H1 (cell line): ENCODE results near the gene LY6G6C. TPM values are rescaled to one million over a fixed set of nuclear protein-coding genes. Genes with fewer than 3 reads are reported as not detected.

Source experiments
- CTCF ChIA-PET: fragments of 300-600 bp; sonication (Branson Sonifier 250); formaldehyde crosslinking; loops from one replicate; lab custom pipeline; 2021; ENCODE audit not compliant: partially characterized antibody; lab: Charles Lee
- POLR2A ChIA-PET: fragments of 300-600 bp; sonication (Branson Sonifier 250); formaldehyde crosslinking; loops from one replicate; lab custom pipeline; 2021; ENCODE audit warnings: inconsistent platforms; ENCODE audit not compliant: partially characterized antibody; lab: Charles Lee
- DNase-seq, 2 experiments: peaks; one replicate each; pipeline versions ENCODE4 v3.0.0 to v3.0.0-alpha.2; 2010 to 2022; ENCODE audit warnings: low spot score in 2 of 2, low read depth in 1 of 2, mixed read lengths in 1 of 2
- FAIRE-seq: peaks from 2 replicates; lab custom pipeline; 2011; peaks lifted over from hg19 to GRCh38; lab: Jason Lieb, UNC
- H2AFZ ChIP-seq: 2 replicates; pipeline ENCODE4 v1.8.1; 2012; ENCODE audit warnings: low read length, inconsistent platforms
- H2AK5ac ChIP-seq: 2 replicates; pipeline ENCODE4 v1.6.1; 2013; ENCODE audit warnings: low read depth, low read length
- H2BK120ac ChIP-seq: replicated peaks from 2 replicates; pipeline ENCODE3; 2013; ENCODE audit warnings: low read depth, low read length, inconsistent platforms
- H2BK12ac ChIP-seq: 2 replicates; pipeline ENCODE4 v1.6.1; 2013; ENCODE audit warnings: low read depth, low read length
- H2BK15ac ChIP-seq: 2 replicates; pipeline ENCODE4 v1.6.1; 2013; ENCODE audit warnings: low read length
- H2BK20ac ChIP-seq: 2 replicates; pipeline ENCODE4 v1.6.1; 2013; ENCODE audit warnings: low read length
- H2BK5ac ChIP-seq: 2 replicates; pipeline ENCODE4 v1.6.1; 2013; ENCODE audit warnings: low read depth, low read length
- H3K14ac ChIP-seq: 2 replicates; pipeline ENCODE4 v1.6.1; 2013; ENCODE audit warnings: inconsistent platforms; ENCODE audit not compliant: insufficient read length
- H3K18ac ChIP-seq: 2 replicates; pipeline ENCODE4 v1.6.1; 2013; ENCODE audit warnings: low read length; ENCODE audit errors: extremely low read depth
- H3K23ac ChIP-seq: 2 replicates; pipeline ENCODE4 v1.6.1; 2013; ENCODE audit warnings: inconsistent platforms; ENCODE audit not compliant: insufficient read length
- H3K23me2 ChIP-seq: 2 replicates; pipeline ENCODE4 v1.6.1; 2013; ENCODE audit warnings: low read depth, low read length
- H3K27ac ChIP-seq: 2 replicates; pipeline ENCODE4 v1.6.1; 2011; ENCODE audit warnings: low read depth, low read length, inconsistent platforms
- H3K27me3 ChIP-seq, 4 experiments: replicated peaks in 1 of 4; 1 replicate in 1 of 4; 2 replicates in 3 of 4; pipeline versions ENCODE4 v1.6.1 to v1.8.1; 2011 to 2013; ENCODE audit warnings: low read length in 3 of 4, mild to moderate bottlenecking in 3 of 4, inconsistent platforms in 2 of 4, mixed read lengths in 2 of 4, moderate library complexity in 1 of 4; ENCODE audit not compliant: control insufficient read depth in 3 of 4, insufficient read depth in 3 of 4; ENCODE audit errors: extremely low read depth in 1 of 4
- H3K36me3 ChIP-seq, 4 experiments: 2 replicates each; pipeline versions ENCODE4 v1.6.1 to v1.8.1; 2011 to 2013; ENCODE audit warnings: mild to moderate bottlenecking in 4 of 4, low read length in 3 of 4, moderate library complexity in 2 of 4, control low read depth in 1 of 4, inconsistent platforms in 1 of 4; ENCODE audit not compliant: insufficient read depth in 4 of 4, control insufficient read depth in 2 of 4
- H3K4ac ChIP-seq: replicated peaks from 2 replicates; pipeline ENCODE3; 2013; ENCODE audit warnings: low read length, low read depth, mixed read lengths, inconsistent platforms; ENCODE audit not compliant: insufficient read length
- H3K4me1 ChIP-seq, 4 experiments: replicated peaks in 1 of 4; 1 replicate in 1 of 4; 2 replicates in 3 of 4; pipeline versions ENCODE4 v1.6.1 to v1.8.1; 2011 to 2013; ENCODE audit warnings: low read length in 3 of 4, inconsistent platforms in 2 of 4, mixed read lengths in 1 of 4; ENCODE audit not compliant: insufficient read depth in 4 of 4, control insufficient read depth in 3 of 4
- H3K4me2 ChIP-seq, 2 experiments: 2 replicates each; pipeline versions ENCODE4 v1.6.1 to v1.8.1; 2011 to 2013; ENCODE audit warnings: low read depth in 2 of 2, low read length in 2 of 2, control low read depth in 1 of 2, inconsistent platforms in 1 of 2, mild to moderate bottlenecking in 1 of 2; ENCODE audit not compliant: insufficient read depth in 1 of 2
- H3K4me3 ChIP-seq, 4 experiments: fragments of 200-600, 300-600 bp in 1 of 4; sonication (generic), shearing (Covaris generic), sonication (Bioruptor Twin) in 1 of 4; 2 replicates each; pipeline versions ENCODE4 v1.5.1 to v1.8.1; 2011 to 2016; ENCODE audit warnings: low read length in 4 of 4, low read depth in 3 of 4, control low read depth in 2 of 4, inconsistent platforms in 2 of 4, mild to moderate bottlenecking in 2 of 4, mixed read lengths in 1 of 4, moderate library complexity in 1 of 4; ENCODE audit not compliant: insufficient read depth in 2 of 4; ENCODE audit errors: extremely low read depth in 1 of 4
- H3K56ac ChIP-seq: replicated peaks from 2 replicates; pipeline ENCODE3; 2013; ENCODE audit warnings: low read depth, mild to moderate bottlenecking, mixed read lengths, low read length, inconsistent platforms; ENCODE audit not compliant: insufficient read length
- H3K79me1 ChIP-seq: 2 replicates; pipeline ENCODE4 v1.6.1; 2013; ENCODE audit warnings: low read depth, low read length, control low read depth
- H3K79me2 ChIP-seq, 2 experiments: 2 replicates each; pipeline versions ENCODE4 v1.6.1 to v1.8.1; 2012 to 2013; ENCODE audit warnings: low read length in 2 of 2, mild to moderate bottlenecking in 2 of 2, inconsistent platforms in 1 of 2; ENCODE audit not compliant: insufficient read depth in 2 of 2, control insufficient read depth in 1 of 2
- H3K9ac ChIP-seq, 4 experiments: replicated peaks in 1 of 4; 1 replicate in 1 of 4; 2 replicates in 3 of 4; pipeline versions ENCODE4 v1.6.1 to v1.8.1; 2011 to 2013; ENCODE audit warnings: low read depth in 3 of 4, low read length in 3 of 4, control low read depth in 2 of 4, mild to moderate bottlenecking in 2 of 4, moderate library complexity in 2 of 4, inconsistent platforms in 1 of 4; ENCODE audit errors: extremely low read depth in 1 of 4
- H3K9me3 ChIP-seq, 2 experiments: 2 replicates each; pipeline versions ENCODE4 v1.6.1 to v1.8.1; 2012 to 2013; ENCODE audit warnings: mild to moderate bottlenecking in 2 of 2, moderate library complexity in 2 of 2, control low read depth in 1 of 2, inconsistent platforms in 1 of 2, low read depth in 1 of 2, low read length in 1 of 2, mixed read lengths in 1 of 2; ENCODE audit not compliant: insufficient read depth in 2 of 2
- H4K20me1 ChIP-seq, 2 experiments: replicated peaks in 1 of 2; 2 replicates each; pipeline versions ENCODE3 to v1.8.1; 2011 to 2013; ENCODE audit warnings: inconsistent platforms in 2 of 2, low read length in 2 of 2, mild to moderate bottlenecking in 1 of 2; ENCODE audit not compliant: insufficient read depth in 2 of 2, control insufficient read depth in 1 of 2
- H4K5ac ChIP-seq: 2 replicates; pipeline ENCODE4 v1.6.1; 2013; ENCODE audit warnings: low read length, low read depth, mixed read lengths, inconsistent platforms; ENCODE audit not compliant: insufficient read length
- H4K8ac ChIP-seq: 2 replicates; pipeline ENCODE4 v1.8.0; 2013; ENCODE audit warnings: mild to moderate bottlenecking, moderate library complexity, low read length, inconsistent platforms; ENCODE audit not compliant: insufficient read depth; ENCODE audit errors: extremely low read depth
- H4K91ac ChIP-seq: replicated peaks from 2 replicates; pipeline ENCODE3; 2013; ENCODE audit warnings: low read length, mixed read lengths, inconsistent platforms; ENCODE audit not compliant: insufficient read length
- ASH2L ChIP-seq: fragments of 200-600, 300-600 bp; sonication (generic); IDR thresholded peaks from one replicate; pipeline ENCODE4 v1.7.1; 2017; ENCODE audit warnings: low read length
- CHD2 ChIP-seq: IDR thresholded peaks from 2 replicates; pipeline ENCODE4 v1.6.1; 2012; ENCODE audit warnings: low read length, improper control_type of control experiment
- CTBP2 ChIP-seq: IDR thresholded peaks from 2 replicates; pipeline ENCODE4 v1.7.0; 2011; ENCODE audit warnings: borderline replicate concordance, mild to moderate bottlenecking, moderate library complexity, mixed read lengths, low read length; ENCODE audit not compliant: insufficient read depth, insufficient read length
- GTF2F1 ChIP-seq: IDR thresholded peaks from 2 replicates; pipeline ENCODE4 v1.6.1; 2012; ENCODE audit warnings: low read depth, low read length, improper control_type of control experiment, borderline replicate concordance
- KDM5A ChIP-seq: fragments of 200-600 bp; IDR thresholded peaks from 2 replicates; pipeline ENCODE4 v1.7.1; 2012; ENCODE audit warnings: mild to moderate bottlenecking, low read length, inconsistent platforms, mixed read lengths
- RXRA ChIP-seq: IDR thresholded peaks from 2 replicates; pipeline ENCODE4 v1.6.1; 2011; ENCODE audit warnings: low read depth, mild to moderate bottlenecking, low read length, moderate library complexity; ENCODE audit not compliant: insufficient read depth
- SIN3A ChIP-seq, 2 experiments: IDR thresholded peaks in 1 of 2; conservative IDR thresholded peaks in 1 of 2; 2 replicates each; pipeline ENCODE4 v1.6.1; 2011 to 2012; ENCODE audit warnings: low read length in 2 of 2, improper control_type of control experiment in 1 of 2, low read depth in 1 of 2, mild to moderate bottlenecking in 1 of 2
- TAF1 ChIP-seq: IDR thresholded peaks from 2 replicates; pipeline ENCODE4 v1.6.1; 2011; ENCODE audit warnings: mild to moderate bottlenecking, low read depth, low read length
- WGBS, 2 experiments: shearing (Covaris generic) in 1 of 2; methylation state at CpG; one replicate each; pipeline versions ENCODE4 v1.1.6 to v1.1.7; 2013 to 2015; ENCODE audit warnings: low lambda C conversion rate in 2 of 2, mixed read lengths in 2 of 2, inconsistent platforms in 1 of 2, low coverage in 1 of 2, missing lambda C conversion rate in 1 of 2; ENCODE audit not compliant: insufficient replicate concordance in 2 of 2, insufficient coverage in 1 of 2, insufficient read length in 1 of 2; ENCODE audit errors: extremely low coverage in 1 of 2, missing lambda C conversion rate in 1 of 2; 5-methylcytosine and 5-hydroxymethylcytosine counted together
- polyA plus RNA-seq, 7 experiments: library from polyadenylated mRNA; depleted of rRNA in 3 of 7; stranded (reverse) in 5 of 7; unstranded in 2 of 7; fragments of >200 nt in 5 of 7; fragments of 200-250 nt in 2 of 7; gene quantifications; 1 replicate in 5 of 7; 2 replicates in 1 of 7; 4 replicates in 1 of 7; pipeline versions ENCODE4 v1.2.1 to v1.2.3, GENCODE V29; 2011 to 2013; ENCODE audit warnings: missing spikeins in 2 of 7, mixed read lengths in 2 of 7
- total RNA-seq: library from RNA; stranded (reverse); fragmentation: NEBNext Ultra II Directional; extraction: Animal tissue kit (Norgen Biotek cat#: 25700); gene quantifications from 2 replicates; pipeline ENCODE4 v1.2.1, GENCODE V29; 2021
- TF ChIP-seq, protein P1 (sequence below): IDR thresholded peaks from 2 replicates; pipeline ENCODE4 v1.6.1; 2012; ENCODE audit warnings: low read length, inconsistent platforms
- TF ChIP-seq, protein P2 (sequence below): IDR thresholded peaks from 2 replicates; pipeline ENCODE4 v1.6.1; 2012; ENCODE audit warnings: inconsistent platforms

The LY6G6C gene
- total and polyA plus RNA-seq, 2 of the 8 experiments (the other 6 are each of a cell fraction or from before 2014, with no cell fraction given): 0.23 TPM; not detected in 1

- H3K79me1 ChIP-seq: no peaks in the 10 kb centered on the region
- H3K4me1 ChIP-seq: no peaks in the 10 kb centered on the region
- H3K27me3 ChIP-seq: no peaks in the 10 kb centered on the region
- H2BK15ac ChIP-seq: no peak overlapping the region
- no peak overlapping the region for H3K9ac ChIP-seq
- no peak overlapping the region for H2BK120ac ChIP-seq
- no peak overlapping the region for H3K27ac ChIP-seq
- H4K5ac ChIP-seq: no peak overlapping the region
- 91% methylated on average over 7 of the region's 7 CpGs; no CpG with 5 or more reads in 1 of the 2 experiments for WGBS, 2 experiments
- H2BK12ac ChIP-seq: no peak overlapping the region
- H3K4me3 ChIP-seq: no peak overlapping the region
- ChIA-PET POLR2A (interaction anchor here (0.7 to 4.8 kb wide), 9 partner anchors 8 to 77 kb away, joined by 3 to 33 read pairs (median 4); partner anchors contain the start of genes HSPA1B, MSH5, SAPCD1 and VARS1), CTCF (interaction anchor here (0.7 to 4.2 kb wide), 4 partner anchors 20 to 140 kb away, joined by 3 to 25 read pairs (median 8); partner anchors contain the start of gene DDAH2)
- no peak overlapping the region for H3K4ac ChIP-seq
- H2AFZ ChIP-seq: no peak overlapping the region
- FAIRE-seq: no peak
- no peak overlapping the region for H4K91ac ChIP-seq
- no peak overlapping the region for H2BK5ac ChIP-seq
- H3K36me3 ChIP-seq: peaks cover 0 to 7% (median 0%) of the 10 kb centered on the region in 4 experiments; a peak in 2 of 8 replicates
- H4K8ac ChIP-seq: no peak overlapping the region
- no peak overlapping the region for H2BK20ac ChIP-seq
- no peaks in the 10 kb centered on the region for H4K20me1 ChIP-seq
- no peak overlapping the region for H3K56ac ChIP-seq
- H3K23ac ChIP-seq: no peak overlapping the region
- H2AK5ac ChIP-seq: no peak overlapping the region
- H3K14ac ChIP-seq: no peak overlapping the region
- H3K18ac ChIP-seq: no peak overlapping the region
- no peaks in the 10 kb centered on the region for H3K79me2 ChIP-seq
- no peak for DNase-seq
- no peaks in the 10 kb centered on the region for H3K9me3 ChIP-seq
- no peak overlapping the region for H3K4me2 ChIP-seq
- no peaks in the 10 kb centered on the region for H3K23me2 ChIP-seq
- TF ChIP-seq CTBP2: no peak
- no peak for TF ChIP-seq GTF2F1
- TF ChIP-seq RXRA: no peak
- no peak for TF ChIP-seq ASH2L
- no peak for TF ChIP-seq SIN3A (conservative IDR thresholded peaks at IDR 0.05 in 1 of 2, IDR thresholded peaks at IDR 0.05 in 1 of 2; ENCODE audit: low read depth in 1 of 2, low read length in 2 of 2)
- TF ChIP-seq TAF1: no peak
- TF ChIP-seq KDM5A: no peak
- TF ChIP-seq, protein P1, sequence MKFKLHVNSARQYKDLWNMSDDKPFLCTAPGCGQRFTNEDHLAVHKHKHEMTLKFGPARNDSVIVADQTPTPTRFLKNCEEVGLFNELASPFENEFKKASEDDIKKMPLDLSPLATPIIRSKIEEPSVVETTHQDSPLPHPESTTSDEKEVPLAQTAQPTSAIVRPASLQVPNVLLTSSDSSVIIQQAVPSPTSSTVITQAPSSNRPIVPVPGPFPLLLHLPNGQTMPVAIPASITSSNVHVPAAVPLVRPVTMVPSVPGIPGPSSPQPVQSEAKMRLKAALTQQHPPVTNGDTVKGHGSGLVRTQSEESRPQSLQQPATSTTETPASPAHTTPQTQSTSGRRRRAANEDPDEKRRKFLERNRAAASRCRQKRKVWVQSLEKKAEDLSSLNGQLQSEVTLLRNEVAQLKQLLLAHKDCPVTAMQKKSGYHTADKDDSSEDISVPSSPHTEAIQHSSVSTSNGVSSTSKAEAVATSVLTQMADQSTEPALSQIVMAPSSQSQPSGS: no peak
- no peak for TF ChIP-seq CHD2
- TF ChIP-seq, protein P2, sequence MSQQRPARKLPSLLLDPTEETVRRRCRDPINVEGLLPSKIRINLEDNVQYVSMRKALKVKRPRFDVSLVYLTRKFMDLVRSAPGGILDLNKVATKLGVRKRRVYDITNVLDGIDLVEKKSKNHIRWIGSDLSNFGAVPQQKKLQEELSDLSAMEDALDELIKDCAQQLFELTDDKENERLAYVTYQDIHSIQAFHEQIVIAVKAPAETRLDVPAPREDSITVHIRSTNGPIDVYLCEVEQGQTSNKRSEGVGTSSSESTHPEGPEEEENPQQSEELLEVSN: no peak
These were observed 29.0 kb upstream of the LY6G6C start for GRCh38 chr6:31750411-31751022.
